ENCODE measurements around the gene GRHL1. TPM values are rescaled to one million over a fixed set of nuclear protein-coding genes. Genes with fewer than 3 reads are reported as not detected.

Gene GRHL1
- total and polyA plus RNA-seq, 2 of the 8 experiments (the other 6 are each of a cell fraction or from before 2014, with no cell fraction given), result 1.3 to 3.6 TPM

GRCh38 chr2:9981655-9982054, 30.2 kb downstream of the GRHL1 start (continued):
- TF ChIP-seq, protein P1, sequence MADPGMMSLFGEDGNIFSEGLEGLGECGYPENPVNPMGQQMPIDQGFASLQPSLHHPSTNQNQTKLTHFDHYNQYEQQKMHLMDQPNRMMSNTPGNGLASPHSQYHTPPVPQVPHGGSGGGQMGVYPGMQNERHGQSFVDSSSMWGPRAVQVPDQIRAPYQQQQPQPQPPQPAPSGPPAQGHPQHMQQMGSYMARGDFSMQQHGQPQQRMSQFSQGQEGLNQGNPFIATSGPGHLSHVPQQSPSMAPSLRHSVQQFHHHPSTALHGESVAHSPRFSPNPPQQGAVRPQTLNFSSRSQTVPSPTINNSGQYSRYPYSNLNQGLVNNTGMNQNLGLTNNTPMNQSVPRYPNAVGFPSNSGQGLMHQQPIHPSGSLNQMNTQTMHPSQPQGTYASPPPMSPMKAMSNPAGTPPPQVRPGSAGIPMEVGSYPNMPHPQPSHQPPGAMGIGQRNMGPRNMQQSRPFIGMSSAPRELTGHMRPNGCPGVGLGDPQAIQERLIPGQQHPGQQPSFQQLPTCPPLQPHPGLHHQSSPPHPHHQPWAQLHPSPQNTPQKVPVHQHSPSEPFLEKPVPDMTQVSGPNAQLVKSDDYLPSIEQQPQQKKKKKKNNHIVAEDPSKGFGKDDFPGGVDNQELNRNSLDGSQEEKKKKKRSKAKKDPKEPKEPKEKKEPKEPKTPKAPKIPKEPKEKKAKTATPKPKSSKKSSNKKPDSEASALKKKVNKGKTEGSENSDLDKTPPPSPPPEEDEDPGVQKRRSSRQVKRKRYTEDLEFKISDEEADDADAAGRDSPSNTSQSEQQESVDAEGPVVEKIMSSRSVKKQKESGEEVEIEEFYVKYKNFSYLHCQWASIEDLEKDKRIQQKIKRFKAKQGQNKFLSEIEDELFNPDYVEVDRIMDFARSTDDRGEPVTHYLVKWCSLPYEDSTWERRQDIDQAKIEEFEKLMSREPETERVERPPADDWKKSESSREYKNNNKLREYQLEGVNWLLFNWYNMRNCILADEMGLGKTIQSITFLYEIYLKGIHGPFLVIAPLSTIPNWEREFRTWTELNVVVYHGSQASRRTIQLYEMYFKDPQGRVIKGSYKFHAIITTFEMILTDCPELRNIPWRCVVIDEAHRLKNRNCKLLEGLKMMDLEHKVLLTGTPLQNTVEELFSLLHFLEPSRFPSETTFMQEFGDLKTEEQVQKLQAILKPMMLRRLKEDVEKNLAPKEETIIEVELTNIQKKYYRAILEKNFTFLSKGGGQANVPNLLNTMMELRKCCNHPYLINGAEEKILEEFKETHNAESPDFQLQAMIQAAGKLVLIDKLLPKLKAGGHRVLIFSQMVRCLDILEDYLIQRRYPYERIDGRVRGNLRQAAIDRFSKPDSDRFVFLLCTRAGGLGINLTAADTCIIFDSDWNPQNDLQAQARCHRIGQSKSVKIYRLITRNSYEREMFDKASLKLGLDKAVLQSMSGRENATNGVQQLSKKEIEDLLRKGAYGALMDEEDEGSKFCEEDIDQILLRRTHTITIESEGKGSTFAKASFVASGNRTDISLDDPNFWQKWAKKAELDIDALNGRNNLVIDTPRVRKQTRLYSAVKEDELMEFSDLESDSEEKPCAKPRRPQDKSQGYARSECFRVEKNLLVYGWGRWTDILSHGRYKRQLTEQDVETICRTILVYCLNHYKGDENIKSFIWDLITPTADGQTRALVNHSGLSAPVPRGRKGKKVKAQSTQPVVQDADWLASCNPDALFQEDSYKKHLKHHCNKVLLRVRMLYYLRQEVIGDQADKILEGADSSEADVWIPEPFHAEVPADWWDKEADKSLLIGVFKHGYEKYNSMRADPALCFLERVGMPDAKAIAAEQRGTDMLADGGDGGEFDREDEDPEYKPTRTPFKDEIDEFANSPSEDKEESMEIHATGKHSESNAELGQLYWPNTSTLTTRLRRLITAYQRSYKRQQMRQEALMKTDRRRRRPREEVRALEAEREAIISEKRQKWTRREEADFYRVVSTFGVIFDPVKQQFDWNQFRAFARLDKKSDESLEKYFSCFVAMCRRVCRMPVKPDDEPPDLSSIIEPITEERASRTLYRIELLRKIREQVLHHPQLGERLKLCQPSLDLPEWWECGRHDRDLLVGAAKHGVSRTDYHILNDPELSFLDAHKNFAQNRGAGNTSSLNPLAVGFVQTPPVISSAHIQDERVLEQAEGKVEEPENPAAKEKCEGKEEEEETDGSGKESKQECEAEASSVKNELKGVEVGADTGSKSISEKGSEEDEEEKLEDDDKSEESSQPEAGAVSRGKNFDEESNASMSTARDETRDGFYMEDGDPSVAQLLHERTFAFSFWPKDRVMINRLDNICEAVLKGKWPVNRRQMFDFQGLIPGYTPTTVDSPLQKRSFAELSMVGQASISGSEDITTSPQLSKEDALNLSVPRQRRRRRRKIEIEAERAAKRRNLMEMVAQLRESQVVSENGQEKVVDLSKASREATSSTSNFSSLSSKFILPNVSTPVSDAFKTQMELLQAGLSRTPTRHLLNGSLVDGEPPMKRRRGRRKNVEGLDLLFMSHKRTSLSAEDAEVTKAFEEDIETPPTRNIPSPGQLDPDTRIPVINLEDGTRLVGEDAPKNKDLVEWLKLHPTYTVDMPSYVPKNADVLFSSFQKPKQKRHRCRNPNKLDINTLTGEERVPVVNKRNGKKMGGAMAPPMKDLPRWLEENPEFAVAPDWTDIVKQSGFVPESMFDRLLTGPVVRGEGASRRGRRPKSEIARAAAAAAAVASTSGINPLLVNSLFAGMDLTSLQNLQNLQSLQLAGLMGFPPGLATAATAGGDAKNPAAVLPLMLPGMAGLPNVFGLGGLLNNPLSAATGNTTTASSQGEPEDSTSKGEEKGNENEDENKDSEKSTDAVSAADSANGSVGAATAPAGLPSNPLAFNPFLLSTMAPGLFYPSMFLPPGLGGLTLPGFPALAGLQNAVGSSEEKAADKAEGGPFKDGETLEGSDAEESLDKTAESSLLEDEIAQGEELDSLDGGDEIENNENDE (IDR thresholded peaks at IDR 0.05; ENCODE audit: insufficient replicate concordance, low read length), result no peak
- TF ChIP-seq TEAD4 (IDR thresholded peaks at IDR 0.05; ENCODE audit: low read depth, low read length) (no peak), SUZ12 (IDR thresholded peaks at IDR 0.05; ENCODE audit: low read length) (no peak), CBX5 (IDR thresholded peaks at IDR 0.05; ENCODE audit: low read depth, low read length) (no peak), BRCA1 (IDR thresholded peaks at IDR 0.05; ENCODE audit: low read depth, low read length) (no peak), SIRT6 (IDR thresholded peaks at IDR 0.05; ENCODE audit: low read length) (no peak), JUND (IDR thresholded peaks at IDR 0.05; ENCODE audit: low read length) (no peak), NRF1 (IDR thresholded peaks at IDR 0.05; ENCODE audit: low read depth, low read length) (no peak), GTF2F1 (IDR thresholded peaks at IDR 0.05; ENCODE audit: borderline replicate concordance, low read depth, low read length) (no peak)
- TF ChIP-seq, protein P2, sequence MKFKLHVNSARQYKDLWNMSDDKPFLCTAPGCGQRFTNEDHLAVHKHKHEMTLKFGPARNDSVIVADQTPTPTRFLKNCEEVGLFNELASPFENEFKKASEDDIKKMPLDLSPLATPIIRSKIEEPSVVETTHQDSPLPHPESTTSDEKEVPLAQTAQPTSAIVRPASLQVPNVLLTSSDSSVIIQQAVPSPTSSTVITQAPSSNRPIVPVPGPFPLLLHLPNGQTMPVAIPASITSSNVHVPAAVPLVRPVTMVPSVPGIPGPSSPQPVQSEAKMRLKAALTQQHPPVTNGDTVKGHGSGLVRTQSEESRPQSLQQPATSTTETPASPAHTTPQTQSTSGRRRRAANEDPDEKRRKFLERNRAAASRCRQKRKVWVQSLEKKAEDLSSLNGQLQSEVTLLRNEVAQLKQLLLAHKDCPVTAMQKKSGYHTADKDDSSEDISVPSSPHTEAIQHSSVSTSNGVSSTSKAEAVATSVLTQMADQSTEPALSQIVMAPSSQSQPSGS (IDR thresholded peaks at IDR 0.05; ENCODE audit: low read length), result no peak

Data from H1 (cell line).